Measurements from ENCODE around the gene WDR72.
"Not testable (repeated sequence)": the region's sequence is repeated elsewhere in the genome, so short reads cannot be mapped to it uniquely, and the experiment has no call there.

WDR72 gene

DNA sequence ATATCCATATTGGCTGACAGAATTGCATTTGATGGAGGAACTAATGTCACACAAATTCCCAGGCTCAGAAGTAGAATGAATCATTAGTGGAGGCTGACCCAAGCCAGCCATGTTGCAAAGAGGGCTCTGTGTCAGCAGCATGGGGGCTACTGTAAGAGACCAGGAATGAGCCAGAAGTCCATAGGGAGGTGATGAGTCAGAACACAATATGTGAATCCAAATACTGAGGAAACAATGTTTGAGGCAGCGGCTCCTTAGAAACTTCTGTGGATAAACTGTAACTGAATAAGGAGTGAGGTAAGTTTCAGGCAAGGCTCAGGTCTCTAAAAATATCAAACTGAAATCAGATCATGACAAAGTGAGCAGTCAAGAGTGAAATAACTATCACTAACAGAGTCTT is 170.7 kb downstream of the WDR72 start:
- no peak for DNase-seq

DNA sequence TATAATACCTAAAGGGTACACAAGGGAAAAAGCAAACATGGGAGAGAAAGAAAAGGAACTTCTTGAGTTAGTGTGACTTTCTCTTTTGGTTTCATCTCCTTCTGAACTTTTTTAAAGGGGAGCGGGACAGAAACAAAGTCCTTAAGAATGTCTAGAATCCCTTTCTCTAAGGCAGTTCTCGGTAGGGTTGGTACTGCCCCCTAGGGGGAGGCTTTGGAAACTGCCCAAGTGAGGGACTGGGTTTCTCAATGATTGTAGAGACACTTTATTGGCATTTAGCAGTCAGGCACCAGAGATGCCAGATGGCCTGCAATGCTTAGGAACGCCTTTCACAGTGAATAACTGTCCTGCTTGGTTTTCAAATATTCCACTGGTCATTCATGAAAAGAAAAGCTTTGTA is 172.7 kb downstream of the WDR72 start:
- peak; percentile 7 to 50 (median 36) for DNase-seq

DNA sequence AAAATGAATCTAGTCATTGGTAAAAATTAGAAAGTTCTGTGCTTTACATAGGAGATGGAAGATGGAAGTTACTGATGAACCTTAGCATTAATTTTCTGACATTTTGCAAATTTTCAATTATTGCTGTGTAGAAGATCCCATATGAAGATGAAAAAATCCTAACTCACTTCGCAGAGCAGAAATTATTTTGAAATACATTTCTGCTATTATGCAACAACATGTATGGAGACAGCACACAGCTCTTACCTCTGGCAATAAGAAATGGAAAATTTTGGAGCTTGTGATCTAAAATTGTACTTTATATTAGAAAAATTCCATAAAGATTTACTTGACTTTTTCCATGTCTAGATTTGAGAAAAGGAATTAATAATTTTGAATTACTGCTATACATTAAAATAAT is 177.9 kb downstream of the WDR72 start:
- no peak for DNase-seq

DNA sequence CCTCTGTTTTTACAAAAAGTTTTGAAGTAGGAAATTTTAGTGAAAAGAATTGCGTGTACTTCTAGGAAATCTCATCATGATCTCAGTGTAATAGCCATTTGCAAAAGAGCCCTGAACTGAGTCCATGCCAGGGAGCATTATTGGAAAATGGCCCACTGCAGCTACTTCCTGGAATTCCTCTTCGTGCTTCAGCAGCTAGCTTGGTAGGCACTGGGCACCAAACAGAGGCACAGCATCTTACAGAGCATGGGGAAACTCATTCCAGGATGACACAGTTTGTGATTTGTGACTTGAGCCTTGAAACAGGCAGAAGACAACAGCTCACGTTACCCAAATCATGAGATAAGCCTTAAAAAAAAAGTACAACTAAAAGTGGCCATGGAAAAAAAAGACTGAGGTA is 179.1 kb downstream of the WDR72 start:
- DNase-seq, result no peak

DNA sequence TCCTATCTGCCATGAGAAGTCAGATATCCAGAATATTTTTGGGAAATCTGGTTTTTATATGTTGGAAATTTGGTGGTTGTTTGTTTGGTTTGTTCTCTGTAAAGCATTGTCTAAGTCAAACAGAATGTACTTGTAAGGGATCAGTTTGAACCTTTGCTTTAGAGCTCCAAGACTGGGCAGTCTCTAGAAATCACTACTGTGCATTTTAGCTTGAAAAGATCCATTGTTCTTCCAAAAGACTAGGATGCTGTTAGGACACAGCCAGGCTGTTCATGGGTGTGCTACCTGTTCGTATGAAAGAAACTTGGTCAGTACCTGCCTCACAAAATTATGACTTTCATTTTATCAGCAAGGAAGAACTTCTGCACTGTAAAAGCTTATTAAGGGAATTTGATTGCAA is 182.6 kb downstream of the WDR72 start:
- no peak for DNase-seq

DNA sequence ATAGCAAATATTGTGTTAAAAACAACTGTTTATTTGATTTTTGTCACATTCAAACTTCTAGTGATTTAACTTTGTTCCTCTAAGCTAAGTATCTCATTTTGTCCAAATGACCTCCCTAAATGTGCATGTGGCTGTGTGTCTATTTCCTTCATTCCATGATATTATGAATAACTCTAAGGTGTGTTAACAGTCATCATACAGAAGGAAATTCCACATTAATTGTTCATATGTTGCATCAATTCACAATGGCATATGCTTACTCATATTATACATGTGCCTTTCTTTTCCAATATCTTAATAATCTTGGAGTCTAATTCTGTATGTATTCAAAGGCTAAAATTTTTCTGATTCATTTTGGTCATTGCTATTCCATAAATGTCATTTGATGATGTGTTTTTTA is 186.4 kb downstream of the WDR72 start:
- no peak for DNase-seq

DNA sequence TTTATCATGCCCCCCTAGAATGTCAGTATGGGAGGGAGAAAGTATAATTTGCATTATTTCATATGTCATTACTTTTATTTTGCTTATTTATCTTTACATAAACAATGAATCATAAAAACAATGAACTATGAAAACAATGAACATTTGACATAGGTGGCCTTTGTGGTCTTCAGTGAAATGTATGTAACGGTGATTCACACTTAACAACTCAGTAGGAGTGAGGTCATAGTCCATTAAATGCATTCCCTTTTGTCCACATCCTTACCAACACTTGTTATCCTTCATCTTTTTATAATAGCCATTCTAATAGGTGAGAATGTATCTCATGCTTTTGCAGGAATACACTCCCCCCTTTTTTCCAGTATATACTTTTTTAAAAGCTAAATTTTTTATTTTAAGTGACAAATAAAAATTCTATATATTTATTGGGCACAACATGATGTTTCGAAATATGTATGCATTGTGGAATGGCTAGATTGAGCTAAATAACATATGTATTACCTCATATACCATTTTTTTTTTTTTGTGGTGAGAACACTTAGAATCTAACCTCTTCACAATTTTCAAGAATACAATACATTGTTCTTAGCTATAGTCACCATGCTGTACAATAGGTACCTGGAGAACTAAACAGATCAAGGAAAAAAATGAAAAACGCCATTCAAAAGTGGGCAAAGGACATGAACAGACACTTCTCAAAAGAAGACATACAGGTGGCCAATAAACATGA is 189.5 kb downstream of the WDR72 start:
- no peak for DNase-seq

DNA sequence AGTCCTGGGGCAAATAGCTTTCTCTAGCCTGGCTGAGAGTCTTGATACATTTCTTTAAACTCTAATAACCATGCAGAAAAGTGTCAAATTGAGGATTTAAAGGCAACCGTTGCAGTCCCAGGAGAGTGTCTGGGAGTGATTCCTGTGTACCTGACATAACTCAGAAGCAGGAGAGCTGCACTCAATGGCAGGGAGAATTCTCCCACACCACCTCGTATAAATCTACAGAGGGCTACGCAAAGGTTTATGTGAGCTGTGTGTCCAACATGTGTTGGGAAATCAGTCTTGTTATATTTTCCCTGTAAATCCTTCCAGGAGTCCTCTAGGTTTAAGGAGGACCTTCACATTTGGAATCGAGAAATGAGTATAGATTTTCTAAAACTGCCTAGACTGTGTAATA is 192.6 kb downstream of the WDR72 start:
- DNase-seq, result no peak

DNA sequence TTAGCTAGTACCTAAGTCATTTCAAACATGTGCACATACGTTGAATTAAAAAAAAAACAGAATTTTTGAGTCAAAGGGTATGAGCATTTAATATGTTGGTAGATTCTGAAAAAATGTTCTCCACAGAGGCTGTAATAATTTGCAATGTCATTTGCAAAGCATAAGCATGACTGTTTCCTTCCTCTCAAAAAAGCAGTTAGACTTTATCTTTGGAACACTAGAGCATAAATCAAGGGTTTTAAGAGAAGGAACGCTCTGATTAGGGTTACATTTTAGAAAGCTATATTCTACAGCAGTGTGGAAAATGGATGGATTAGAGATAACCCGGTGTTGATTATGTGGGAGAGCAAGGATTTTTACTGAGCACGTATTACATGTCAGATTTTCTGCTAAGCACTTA is 193.7 kb downstream of the WDR72 start:
- no peak for DNase-seq

DNA sequence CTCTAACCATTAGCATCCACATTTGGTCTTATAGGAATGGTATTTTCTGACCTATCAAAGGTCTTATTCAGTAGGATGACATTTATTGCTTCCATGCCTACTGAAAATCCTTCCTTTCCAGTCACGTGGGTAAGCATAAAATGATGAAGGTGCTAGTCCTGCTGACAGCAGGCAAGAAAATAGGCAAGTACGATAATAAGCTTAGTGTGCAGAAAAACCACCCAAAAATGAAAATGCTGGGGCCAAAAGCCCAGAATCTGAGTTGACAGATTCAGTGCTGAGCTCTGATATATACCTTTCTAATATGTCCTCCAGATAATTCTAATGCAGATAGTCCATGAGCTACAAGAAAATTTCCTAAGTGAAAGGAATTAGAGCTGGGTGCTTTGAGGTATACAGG is 194.8 kb downstream of the WDR72 start:
- DNase-seq, result no peak

DNA sequence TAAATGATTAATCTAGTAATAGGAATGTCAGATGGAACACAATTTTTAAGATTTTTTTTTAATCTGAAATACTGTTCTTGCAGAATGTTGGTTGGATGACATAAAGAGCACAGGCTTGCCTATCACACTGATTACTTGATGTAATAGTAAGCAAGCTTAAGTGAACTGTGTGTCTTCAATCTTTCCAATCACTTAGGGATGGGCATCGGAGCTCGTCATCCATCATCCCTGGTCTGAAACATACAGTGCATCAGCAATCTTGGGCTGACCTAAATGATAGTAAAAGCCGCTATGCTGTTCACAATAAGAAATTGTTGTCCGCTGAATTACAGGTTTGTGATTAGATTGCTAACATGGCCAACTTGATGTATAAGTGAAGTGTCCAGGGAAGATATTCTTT is 195.8 kb downstream of the WDR72 start:
- no peak for DNase-seq

DNA sequence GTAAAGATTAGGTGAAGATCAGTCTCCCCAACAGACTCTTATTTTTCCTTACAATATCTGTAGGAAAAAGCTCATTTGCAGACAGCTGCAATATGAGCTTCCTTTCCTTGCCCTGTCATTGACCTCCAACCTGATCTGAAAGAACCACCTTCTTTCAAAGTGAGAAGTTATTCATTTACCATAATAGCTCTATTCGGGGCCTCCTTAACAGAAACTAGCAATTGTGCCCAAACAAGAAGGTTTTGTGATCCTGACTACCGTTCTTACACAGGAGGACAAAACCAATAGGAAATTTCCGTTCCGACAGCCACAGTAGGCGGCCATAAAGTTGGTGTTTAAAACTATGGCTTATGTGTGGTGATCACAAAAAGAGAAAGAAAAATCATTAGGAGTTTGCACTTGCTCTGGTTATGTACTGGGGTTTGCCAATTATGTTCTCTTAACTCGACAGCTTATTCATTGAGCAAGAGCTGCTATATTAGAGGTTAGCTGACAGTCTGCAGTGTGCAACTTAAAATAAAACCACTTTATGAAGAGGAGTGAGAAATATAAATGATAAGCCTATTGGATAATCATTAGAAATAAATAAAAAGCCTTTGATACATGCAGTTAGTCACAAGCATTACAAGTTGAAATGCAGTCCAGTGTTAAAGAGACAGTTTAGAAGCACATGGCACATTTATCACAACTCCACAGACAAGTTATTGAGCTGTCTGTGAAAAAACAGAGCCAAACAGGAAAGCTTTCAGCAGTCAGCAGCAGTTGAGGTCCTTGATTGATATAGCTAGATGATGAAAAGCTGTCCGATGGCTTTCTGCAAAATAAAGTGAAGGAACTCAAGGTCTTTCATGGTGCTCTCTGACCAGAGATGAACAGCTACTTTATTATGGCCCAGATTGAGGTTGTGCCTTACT is 199.8 kb downstream of the WDR72 start:
- DNase-seq, result no peak

DNA sequence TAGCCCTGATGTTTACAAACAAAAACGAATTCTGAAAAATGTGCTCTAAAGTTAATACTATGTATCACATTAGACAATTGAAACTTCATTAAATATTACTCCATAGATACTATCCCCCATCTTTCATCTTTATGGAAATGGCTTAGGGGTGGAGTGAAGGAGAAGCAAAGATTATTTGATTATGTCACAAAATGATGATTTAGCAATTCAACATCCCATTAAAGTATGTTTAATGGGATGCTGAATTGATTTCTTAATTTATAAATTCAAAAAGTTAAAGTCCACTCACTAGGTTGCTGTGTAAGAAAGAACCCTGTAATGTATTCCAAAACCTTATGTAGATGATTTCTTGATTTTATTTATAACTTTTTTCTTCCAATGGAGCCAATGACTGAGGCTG is 201.1 kb downstream of the WDR72 start:
- no peak for DNase-seq

DNA sequence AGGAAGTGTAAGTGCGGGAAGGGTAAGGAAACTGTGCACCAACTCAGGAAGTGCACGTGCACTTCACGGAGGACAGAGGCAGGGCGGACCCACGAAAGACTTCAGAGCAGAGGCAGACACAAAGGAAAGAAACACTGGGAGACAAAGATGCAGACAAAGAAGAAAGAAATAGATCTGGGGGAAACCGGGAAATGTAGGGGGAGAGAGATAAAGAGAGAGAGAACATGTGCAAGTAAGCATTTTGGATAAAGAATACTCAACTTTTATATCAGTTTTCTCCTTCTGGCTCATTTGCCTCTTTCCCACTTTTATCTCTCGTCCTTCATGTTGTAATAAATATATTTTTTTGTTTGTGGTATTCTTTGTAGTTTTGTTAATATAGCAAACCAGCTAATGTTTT is 204.2 kb downstream of the WDR72 start:
- no peak for DNase-seq

DNA sequence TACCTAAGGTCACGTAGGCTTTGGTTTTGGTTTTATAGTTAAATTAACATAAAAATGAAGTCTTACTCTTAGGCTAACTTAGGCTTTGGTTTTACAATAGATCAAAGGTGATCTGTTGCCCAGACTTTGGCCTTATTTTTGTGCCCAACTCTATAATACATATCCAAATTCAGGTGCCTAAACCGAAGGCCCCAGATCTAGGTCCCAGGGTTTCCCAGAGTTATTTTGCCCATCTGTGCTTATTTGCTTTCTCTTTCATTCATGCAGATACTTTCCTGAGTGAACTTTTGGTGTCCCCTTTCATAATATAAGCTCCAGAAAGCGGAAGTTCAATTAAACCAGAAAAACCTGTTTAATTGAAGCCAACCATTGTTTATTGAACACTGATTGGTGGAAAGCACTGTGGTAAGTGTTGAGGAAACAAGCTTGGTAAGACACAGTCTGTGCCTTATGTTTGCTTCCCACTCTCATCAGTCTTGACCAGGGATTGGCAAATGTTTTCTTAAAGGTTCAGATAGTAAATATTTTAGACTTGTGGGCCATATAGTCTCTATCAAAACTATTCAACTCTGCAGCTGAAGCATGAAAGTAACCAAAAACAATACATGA is 209.7 kb downstream of the WDR72 start:
- no peak for DNase-seq

DNA sequence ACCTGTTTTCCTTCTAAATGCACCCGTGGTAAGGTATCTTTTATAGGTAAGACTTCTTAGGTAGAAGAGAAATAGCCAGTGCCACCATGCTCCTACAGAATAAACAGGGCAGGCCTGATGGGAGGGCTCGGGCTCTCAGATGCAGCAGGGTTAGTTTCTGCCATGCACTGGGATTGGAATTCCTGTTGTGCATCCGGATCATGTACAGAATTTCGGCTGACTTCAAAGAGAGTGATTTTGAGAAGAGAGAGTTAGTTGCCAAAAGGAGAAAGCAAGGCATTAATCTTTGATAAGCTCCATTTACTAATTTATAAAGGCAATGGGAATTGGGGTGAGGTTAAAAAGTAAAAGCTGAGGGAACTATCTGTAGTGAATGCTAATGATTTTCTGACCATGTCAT is 211.2 kb downstream of the WDR72 start:
- DNase-seq, result no peak

DNA sequence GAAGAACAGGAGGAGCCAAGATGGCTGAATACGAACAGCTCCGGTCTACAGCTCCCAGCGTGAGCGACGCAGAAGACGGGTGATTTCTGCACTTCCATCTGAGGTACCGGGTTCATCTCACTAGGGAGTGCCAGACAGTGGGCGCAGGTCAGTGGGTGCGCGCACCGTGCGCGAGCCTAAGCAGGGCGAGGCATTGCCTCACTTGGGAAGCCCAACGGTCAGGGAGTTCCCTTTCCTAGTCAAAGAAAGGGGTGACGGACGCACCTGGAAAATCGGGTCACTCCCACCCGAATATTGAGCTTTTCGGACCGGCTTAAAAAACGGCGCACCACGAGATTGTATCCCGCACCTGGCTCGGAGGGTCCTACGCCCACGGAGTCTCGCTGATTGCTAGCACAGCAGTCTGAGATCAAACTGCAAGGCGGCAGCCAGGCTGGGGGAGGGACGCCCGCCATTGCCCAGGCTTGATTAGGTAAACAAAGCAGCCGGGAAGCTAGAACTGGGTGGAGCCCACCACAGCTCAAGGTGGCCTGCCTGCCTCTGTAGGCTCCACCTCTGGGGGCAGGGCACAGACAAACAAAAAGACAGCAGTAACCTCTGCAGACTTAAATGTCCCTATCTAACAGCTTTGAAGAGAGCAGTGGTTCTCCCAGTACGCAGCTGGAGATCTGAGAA is 218.7 kb downstream of the WDR72 start:
- DNase-seq, result not testable (repeated sequence)

DNA sequence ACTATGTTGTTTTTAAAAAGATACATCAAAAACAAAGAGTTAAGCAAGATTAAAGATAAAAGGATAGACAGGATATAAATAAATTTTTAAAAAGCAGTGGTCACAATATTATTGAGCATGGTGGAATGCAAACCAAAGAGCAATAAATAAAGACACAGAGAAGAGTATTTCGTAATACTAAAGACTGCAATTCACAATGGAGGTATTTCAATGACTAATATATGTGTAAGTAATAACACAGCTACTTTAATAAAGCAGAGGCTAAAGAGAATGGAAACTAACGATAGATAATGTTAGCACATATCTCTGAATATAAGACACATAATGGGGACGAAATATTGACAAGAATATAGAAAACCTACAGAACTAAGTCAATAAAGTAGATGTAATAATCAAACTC is 219.6 kb downstream of the WDR72 start:
- no peak for DNase-seq

DNA sequence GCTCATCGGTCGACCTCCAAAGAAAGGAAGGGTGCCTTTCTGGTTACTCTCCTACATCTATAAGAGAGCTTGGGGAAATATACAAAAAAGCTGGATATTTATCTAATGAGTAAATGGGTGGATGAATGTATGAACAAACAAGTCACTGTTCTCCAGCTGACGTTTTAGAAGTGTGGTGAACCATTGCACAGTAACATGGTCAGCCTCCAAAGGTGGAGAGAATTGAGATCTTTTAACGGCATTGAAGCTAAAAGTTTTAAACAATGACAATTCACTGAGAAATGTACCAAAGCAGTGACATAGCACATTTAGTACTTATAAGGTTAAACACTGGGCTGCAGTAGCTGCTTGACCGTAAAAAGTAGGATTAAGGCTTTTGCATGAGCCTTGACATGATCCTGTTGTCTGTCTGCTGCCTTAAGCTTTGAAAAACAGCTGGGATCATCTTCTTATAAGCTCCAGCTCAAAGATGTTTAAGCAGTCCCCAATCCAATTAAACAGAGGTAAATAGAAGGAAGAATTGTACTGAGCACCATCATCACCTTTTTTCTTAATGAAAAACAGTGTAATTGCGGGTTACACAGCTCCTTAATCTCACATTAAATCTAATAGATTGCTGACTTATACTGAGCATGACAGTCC is 222.9 kb downstream of the WDR72 start:
- DNase-seq, result no peak

DNA sequence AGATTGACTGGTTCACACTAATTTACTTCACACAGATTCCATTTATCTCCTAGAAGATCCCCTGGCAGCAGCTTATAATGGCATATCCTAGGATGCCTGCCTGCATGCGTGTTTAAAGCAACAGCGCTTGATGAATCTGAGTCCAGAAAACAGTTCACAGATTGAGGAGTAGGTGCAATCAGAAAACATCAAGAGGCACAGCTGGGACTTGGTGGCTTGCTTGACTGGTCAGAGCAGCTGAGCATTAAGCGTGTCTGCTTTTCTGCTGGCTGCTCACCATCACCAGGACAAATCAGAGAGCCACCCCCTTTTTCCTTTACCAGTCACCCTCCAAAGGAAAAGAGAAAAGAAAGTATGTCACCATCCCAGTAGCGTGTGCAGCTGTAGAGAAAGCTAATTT is 223.6 kb downstream of the WDR72 start:
- no peak for DNase-seq

DNA sequence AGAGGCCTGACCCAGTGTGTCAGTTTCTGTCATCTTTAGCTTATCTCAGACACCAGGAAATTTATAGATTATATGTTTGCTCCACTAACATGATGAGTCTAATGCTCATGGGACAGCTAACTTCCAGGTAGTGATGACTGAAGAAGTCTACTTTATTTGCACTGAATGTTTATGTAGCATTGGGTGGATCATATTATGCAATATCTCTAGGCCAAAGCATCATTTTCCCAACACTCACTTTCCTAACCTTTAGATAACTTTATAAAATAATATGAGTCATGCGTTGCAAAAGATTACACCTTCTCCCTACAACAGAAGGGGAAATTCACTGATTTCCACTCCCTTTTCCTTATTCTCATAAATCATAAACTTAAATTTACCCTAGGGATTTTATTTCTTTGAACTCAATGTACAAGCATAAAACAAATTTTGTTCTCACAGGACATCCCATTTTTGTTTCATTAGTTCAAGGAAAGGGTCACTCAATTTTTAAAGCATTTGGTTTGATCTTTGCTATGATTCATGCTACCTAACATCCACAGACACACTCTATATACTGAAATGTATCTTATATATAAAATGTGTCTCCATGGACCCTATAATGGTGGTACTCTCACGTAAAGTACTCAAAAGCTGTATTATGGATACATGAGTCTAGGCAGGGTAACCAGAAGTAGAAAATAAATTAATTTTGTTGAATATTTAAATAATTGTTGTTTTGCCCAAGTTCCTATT is 225.2 kb downstream of the WDR72 start:
- no peak for DNase-seq

DNA sequence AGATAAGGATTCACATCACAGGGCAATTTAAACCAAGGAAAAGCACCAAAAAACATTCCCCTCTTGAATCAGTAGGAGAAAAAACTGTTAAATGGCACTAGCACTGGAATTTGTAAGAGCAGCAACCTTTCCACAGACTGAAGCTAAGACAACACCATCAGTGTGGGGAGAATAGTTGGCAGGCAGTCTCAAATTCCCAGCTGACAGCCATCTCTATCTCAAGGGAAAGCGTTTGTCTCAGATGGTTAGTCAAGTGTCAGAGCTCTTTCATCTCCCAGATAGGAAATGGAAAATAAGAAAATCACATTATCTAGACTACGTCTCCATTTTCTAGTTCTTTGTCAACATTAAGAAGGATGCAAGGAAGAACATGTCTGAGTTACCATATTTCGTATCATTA is 228.7 kb downstream of the WDR72 start:
- no peak for DNase-seq

All from suppressor macrophage (primary cell).